ENCODE results near the gene UNC80. TPM values are rescaled to one million over a fixed set of nuclear protein-coding genes. Genes with fewer than 3 reads are reported as not detected.

UNC80 gene
- total and polyA plus RNA-seq, 2 donors (not counting 1 experiment from before 2014, with no cell fraction given), result not detected

DNA sequence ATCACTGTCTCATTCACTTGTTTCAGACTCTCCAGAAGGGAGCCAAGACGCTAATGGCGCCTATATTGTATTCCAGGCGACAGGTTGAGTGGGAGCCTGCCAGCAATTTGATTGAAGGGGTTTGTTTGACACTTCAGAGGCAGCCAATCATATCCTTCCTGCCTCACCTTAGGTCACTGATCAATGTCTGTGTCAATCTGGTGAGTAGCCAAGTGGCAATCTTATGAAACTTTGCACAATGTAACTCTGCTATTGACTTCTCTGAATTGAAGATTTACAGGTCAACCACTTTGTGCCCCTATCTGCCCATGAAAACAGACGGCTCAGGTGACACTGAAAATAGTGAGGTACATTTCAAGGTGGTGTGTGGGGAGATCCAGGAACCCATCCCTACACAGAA lies 198.1 kb downstream of the UNC80 start:
- Mint-ChIP-seq H3K27ac (no peak overlapping the region), H3K4me1 (no peaks in the 10 kb centered on the region), H3K9me3 (ENCODE audit: insufficient read depth) (no peaks in the 10 kb centered on the region), H3K4me3 (no peak overlapping the region), H3K27me3 (peaks cover 24% of the 10 kb centered on the region)
- H3K4me2 ChIP-seq (replicated peaks; ENCODE audit: low read depth, low read length, poor library complexity, severe bottlenecking), result no peak overlapping the region
- H3K27me3 ChIP-seq (replicated peaks in 1 of 4; ENCODE audit: control extremely low read depth in 1 of 4, control insufficient read depth in 3 of 4, insufficient read depth in 4 of 4, low read length in 3 of 4), result peaks cover 0 to 5% (median 0%) of the 10 kb centered on the region in 4 experiments
- H3K4me1 ChIP-seq (ENCODE audit: control insufficient read depth in 2 of 2, insufficient read depth in 2 of 2, low read length in 2 of 2), result no peaks in the 10 kb centered on the region
- TF ChIP-seq, protein P1, sequence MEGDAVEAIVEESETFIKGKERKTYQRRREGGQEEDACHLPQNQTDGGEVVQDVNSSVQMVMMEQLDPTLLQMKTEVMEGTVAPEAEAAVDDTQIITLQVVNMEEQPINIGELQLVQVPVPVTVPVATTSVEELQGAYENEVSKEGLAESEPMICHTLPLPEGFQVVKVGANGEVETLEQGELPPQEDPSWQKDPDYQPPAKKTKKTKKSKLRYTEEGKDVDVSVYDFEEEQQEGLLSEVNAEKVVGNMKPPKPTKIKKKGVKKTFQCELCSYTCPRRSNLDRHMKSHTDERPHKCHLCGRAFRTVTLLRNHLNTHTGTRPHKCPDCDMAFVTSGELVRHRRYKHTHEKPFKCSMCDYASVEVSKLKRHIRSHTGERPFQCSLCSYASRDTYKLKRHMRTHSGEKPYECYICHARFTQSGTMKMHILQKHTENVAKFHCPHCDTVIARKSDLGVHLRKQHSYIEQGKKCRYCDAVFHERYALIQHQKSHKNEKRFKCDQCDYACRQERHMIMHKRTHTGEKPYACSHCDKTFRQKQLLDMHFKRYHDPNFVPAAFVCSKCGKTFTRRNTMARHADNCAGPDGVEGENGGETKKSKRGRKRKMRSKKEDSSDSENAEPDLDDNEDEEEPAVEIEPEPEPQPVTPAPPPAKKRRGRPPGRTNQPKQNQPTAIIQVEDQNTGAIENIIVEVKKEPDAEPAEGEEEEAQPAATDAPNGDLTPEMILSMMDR (IDR thresholded peaks at IDR 0.05), result no peak
- no peak for TF ChIP-seq EZH2 (IDR thresholded peaks at IDR 0.05; ENCODE audit: borderline replicate concordance, insufficient read depth, low read depth, low read length, poor library complexity, severe bottlenecking)
- DNase-seq, result no peak
- no peak overlapping the region for H3K9ac ChIP-seq (ENCODE audit: low read length)
- ChIA-PET CTCF (no interaction called here), POLR2A (no interaction called here)
- WGBS (ENCODE audit: insufficient coverage), result 100% methylated on average over 1 of the region's 4 CpGs
- no peak overlapping the region for H3K27ac ChIP-seq (ENCODE audit: low read length in 2 of 2)
- no peaks in the 10 kb centered on the region for H3K79me2 ChIP-seq (ENCODE audit: control insufficient read depth, insufficient read depth, low read length)
- intact Hi-C loops (cut with micrococcal nuclease), result no loop called here
- no peak overlapping the region for H2AFZ ChIP-seq (ENCODE audit: insufficient read depth, low read depth, low read length, poor library complexity, severe bottlenecking)
- no peaks in the 10 kb centered on the region for H4K20me1 ChIP-seq (ENCODE audit: control insufficient read depth, insufficient read depth, low read length, poor library complexity, severe bottlenecking)
- H3K4me3 ChIP-seq (ENCODE audit: control extremely low read depth in 1 of 5, extremely low read depth in 1 of 5, insufficient read depth in 1 of 5, low read depth in 2 of 5, low read length in 4 of 5), result no peak overlapping the region
- no peak for ATAC-seq (ENCODE audit: low read depth)
- H3K9me3 ChIP-seq (ENCODE audit: control extremely low read depth in 1 of 3, control insufficient read depth in 2 of 3, insufficient read depth in 1 of 3, low read length in 2 of 3), result no peaks in the 10 kb centered on the region
- no peaks in the 10 kb centered on the region for H3K36me3 ChIP-seq (replicated peaks in 1 of 2; ENCODE audit: control extremely low read depth in 1 of 2, control insufficient read depth in 1 of 2, extremely low read depth in 1 of 2, insufficient read depth in 2 of 2, low read length in 1 of 2)

DNA sequence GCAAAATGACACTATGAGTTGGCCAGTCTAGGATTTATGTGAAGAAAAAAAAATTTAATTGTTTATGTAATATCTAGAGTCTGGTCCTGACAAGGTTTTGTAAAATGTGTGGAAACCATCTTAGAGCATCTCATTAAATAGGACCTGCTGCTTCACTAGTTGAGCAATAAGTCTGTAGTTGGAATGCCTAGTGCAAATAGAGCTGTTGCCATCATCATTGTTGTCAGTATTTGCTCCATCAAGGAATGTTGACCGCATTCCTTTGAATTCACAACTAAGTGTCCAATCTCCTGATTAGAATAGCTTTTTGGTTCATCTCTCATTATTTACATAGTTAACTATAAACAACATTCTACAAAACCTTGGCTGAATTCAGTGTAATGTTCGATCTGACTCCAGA lies 198.6 kb downstream of the UNC80 start:
- H3K4me1 ChIP-seq (ENCODE audit: control insufficient read depth in 2 of 2, insufficient read depth in 2 of 2, low read length in 2 of 2), result no peaks in the 10 kb centered on the region
- H3K27ac ChIP-seq (ENCODE audit: low read length in 2 of 2), result no peak overlapping the region
- H3K27ac Mint-ChIP-seq, result no peak overlapping the region
- TF ChIP-seq EZH2 (IDR thresholded peaks at IDR 0.05; ENCODE audit: borderline replicate concordance, insufficient read depth, low read depth, low read length, poor library complexity, severe bottlenecking), result no peak
- TF ChIP-seq, protein P1 (IDR thresholded peaks at IDR 0.05), result no peak
- H3K4me2 ChIP-seq (replicated peaks; ENCODE audit: low read depth, low read length, poor library complexity, severe bottlenecking), result no peak overlapping the region
- H3K9me3 Mint-ChIP-seq (ENCODE audit: insufficient read depth), result no peaks in the 10 kb centered on the region
- H3K36me3 ChIP-seq (replicated peaks in 1 of 2; ENCODE audit: control extremely low read depth in 1 of 2, control insufficient read depth in 1 of 2, extremely low read depth in 1 of 2, insufficient read depth in 2 of 2, low read length in 1 of 2), result no peaks in the 10 kb centered on the region
- no peak for ATAC-seq (ENCODE audit: low read depth)
- H4K20me1 ChIP-seq (ENCODE audit: control insufficient read depth, insufficient read depth, low read length, poor library complexity, severe bottlenecking), result no peaks in the 10 kb centered on the region
- no peak overlapping the region for H3K4me3 Mint-ChIP-seq
- ChIA-PET CTCF (interaction anchor here (0.5 to 12.3 kb wide), 4 partner anchors 9 to 545 kb away, joined by 3 to 211 read pairs (median 3); no protein-coding TSS in a partner anchor), POLR2A (no interaction called here)
- no CpG with 5 or more reads among the region's 2 CpGs for WGBS (ENCODE audit: insufficient coverage)
- intact Hi-C loops (cut with micrococcal nuclease), result no loop called here
- no peak overlapping the region for H2AFZ ChIP-seq (ENCODE audit: insufficient read depth, low read depth, low read length, poor library complexity, severe bottlenecking)
- no peak overlapping the region for H3K4me3 ChIP-seq (ENCODE audit: control extremely low read depth in 1 of 5, extremely low read depth in 1 of 5, insufficient read depth in 1 of 5, low read depth in 2 of 5, low read length in 4 of 5)
- H3K4me1 Mint-ChIP-seq, result no peaks in the 10 kb centered on the region
- no peaks in the 10 kb centered on the region for H3K9me3 ChIP-seq (ENCODE audit: control extremely low read depth in 1 of 3, control insufficient read depth in 2 of 3, insufficient read depth in 1 of 3, low read length in 2 of 3)
- peaks cover 0 to 5% (median 0%) of the 10 kb centered on the region in 4 experiments for H3K27me3 ChIP-seq (replicated peaks in 1 of 4; ENCODE audit: control extremely low read depth in 1 of 4, control insufficient read depth in 3 of 4, insufficient read depth in 4 of 4, low read length in 3 of 4)
- H3K9ac ChIP-seq (ENCODE audit: low read length), result no peak overlapping the region
- H3K27me3 Mint-ChIP-seq, result peaks cover 24% of the 10 kb centered on the region
- no peak for DNase-seq
- H3K79me2 ChIP-seq (ENCODE audit: control insufficient read depth, insufficient read depth, low read length), result no peaks in the 10 kb centered on the region

All from B cell (primary cell).